Endothelial cell of hepatic sinusoid (primary cell): Measurements from ENCODE around the gene NISCH.
"Not testable (repeated sequence)": the region's sequence is repeated elsewhere in the genome, so short reads cannot be mapped to it uniquely, and the experiment has no call there.

Experiments
- in situ Hi-C: cut with HindIII; loops from 2 replicates; pipeline ENCODE4 v1.10.0; 2017; ENCODE audit warnings: low sequenced_read_pairs

The NISCH gene

GRCh38 chr3:52524258-52524751 lies 68.9 kb downstream of the NISCH start:
- in situ Hi-C loops: no loop called here

DNA sequence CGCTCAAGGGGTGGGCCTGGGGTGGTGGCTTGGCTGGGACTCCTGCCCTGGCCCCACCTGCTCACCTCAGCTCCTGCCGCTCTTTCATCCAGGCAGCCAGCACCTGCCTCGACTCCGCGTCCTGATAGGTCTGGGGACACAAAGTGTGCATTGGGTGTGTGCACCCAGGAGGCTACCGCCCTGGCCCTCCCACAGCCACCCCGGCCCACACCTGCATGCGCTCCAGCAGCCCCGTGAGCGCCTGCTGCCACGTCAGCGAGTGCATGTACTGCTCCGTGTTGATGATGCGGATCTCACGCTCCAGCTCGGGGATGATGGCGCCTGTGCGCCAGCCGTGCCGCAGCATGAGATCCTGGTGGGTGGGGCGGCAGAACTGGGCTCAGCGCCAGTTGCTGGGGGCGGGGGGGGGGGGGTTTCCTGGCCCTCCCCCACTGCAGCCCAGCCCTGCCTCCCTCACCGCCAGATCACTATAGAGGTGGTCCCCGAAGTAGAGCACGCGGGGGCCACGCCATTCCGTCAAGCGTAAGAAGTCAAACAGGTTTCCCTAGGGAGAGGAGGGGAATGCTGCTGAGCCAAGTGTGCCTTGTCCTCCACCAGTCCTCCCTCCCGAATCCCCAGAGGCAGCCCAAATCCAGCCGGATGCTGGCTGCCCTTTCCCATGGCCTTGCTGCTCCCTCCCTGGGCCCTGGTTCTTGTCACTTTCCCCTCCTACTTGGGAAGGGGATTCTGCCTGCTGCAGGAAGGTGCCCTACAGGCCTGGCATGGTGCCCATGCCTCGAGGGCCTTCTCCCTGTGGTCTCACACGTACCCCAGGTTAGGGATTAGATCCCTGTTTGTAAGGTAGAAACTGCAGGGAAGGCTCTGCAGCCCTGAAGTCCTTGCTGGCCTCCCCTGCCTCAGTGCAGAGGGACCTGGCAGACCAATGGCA lies 69.6 kb downstream of the NISCH start:
- in situ Hi-C loops: no loop called here

GRCh38 chr3:52525680-52526561 lies 70.5 kb downstream of the NISCH start:
- in situ Hi-C loops: no loop called here

DNA sequence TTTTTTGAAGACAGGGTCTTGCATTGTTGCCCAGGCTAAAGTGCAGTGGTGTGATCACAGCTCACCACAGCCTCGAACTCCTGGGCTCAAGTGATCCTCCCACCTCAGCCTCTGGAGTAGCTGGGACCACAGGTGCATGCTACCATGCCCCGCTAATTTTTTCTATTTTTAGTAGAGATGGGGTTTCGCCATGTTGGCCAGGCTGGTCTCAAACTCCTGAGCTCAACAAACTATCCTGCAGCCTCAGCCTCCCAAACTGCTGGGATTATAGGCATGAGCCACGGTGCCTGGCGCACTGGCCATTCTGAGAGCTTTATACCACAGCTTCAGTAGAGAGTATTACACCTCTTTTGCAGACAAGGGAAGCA lies 71.3 kb downstream of the NISCH start:
- in situ Hi-C loops: not testable (repeated sequence)

DNA sequence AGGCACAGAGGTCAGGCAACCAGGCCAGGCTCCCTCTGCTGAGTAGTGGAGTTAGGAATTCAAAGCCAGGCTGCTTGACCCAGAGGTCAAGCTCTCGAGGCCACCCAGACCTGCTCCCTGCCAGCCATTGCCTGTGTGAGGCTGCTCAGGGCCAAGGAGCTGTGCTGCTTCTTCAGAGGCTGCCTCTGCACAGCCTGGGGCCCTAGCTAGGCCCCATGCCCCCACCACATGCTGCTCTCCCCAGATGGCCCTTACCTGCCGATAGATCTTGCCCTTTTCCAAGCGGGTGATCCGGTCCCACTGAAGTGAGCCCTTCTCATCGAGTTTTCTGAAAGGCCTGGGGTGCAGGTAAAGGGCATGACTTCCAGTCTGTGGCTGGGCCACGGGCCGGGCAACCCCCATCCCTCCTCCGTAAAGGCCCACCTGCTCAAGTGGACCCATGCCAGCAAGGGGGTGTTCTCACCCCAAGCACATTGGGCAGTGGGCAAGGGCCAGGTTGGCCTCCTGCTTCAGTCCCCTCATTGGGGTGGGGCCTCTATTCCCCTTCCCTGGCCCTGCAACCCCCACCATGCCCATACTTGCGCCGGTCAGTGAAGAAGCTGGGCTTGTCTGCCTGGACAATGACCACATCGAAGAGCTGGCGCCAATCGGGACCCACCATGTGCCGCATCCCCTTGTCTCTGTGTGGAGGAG lies 71.8 kb downstream of the NISCH start:
- in situ Hi-C loops: no loop called here

DNA sequence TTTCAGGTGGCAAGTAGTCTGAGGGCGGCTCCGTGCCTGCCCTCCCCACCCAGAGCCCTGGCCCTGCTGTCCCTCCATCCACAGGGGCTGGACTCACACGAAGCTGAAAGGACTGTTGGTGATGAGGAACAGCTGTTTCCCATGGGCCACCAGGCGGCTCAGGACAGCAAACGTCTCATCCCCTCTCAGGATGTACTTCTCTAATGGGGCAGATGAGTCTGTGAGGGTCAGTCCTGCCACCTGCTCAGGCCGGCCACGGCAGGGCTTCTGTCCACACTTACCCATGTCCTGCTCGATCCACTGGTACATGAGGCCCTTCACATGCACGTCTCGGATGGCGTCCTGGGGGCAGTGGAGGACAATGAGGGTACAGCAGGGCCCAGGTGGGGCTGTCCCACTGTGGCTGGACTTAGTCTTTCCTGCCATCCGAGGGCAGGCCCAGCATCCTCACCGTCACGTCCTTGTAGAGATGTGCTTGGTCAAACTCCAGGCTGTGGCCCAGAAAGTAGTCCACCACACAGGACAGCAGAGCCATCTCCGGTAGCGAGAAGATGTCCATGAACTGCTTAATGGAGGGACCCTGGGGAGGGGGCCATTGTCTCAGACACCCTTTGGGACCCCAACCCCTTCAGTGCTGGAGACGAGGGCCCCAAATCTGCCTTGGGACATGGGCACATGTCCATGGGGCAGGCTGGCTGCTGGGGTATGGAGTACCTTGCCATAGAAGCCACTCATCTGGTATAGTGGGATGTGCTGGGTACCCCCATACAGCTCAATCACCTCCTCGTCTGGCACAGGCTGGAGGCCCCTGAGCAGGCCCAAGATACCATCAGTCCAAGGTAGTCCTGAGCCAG lies 72.6 kb downstream of the NISCH start:
- in situ Hi-C loops: no loop called here

DNA sequence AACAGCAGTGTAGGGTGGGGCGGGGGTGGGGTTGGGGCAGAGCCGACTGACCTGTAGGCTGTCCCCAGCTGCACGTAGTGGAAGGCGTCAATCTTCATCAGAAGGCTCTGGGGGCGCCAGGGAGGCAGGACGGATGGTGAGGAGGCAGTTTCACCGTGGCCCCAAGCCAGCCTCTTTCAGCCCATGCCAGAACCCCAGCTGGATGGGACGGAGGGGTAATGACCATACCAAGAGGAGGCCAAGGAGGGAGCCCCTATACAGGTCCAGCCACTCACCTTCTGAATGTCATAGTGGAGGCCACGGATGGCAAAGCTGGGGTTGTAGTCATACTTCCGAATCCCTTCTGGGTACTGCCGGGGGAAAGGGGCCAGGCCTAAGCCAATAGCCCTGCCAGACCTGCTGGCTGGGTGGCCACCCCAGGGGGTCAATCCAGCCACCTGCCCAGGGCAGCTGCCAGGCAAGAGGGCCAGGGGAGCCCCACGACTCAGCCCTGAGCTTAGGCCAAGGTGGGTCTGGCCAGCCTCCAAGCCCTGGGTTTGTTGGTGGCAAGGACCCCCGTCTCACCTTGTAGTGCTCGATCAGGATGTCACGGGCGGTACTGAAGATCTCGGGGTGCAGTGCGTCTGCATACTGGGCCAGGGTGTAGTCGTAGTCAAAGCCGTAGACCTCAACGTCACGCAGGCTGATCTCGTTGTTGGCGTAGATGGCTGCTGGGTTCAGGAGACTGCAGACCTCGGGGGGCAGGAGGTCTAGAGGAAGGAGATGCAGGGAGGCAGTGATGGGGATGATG lies 73.4 kb downstream of the NISCH start:
- in situ Hi-C loops: no loop called here

DNA sequence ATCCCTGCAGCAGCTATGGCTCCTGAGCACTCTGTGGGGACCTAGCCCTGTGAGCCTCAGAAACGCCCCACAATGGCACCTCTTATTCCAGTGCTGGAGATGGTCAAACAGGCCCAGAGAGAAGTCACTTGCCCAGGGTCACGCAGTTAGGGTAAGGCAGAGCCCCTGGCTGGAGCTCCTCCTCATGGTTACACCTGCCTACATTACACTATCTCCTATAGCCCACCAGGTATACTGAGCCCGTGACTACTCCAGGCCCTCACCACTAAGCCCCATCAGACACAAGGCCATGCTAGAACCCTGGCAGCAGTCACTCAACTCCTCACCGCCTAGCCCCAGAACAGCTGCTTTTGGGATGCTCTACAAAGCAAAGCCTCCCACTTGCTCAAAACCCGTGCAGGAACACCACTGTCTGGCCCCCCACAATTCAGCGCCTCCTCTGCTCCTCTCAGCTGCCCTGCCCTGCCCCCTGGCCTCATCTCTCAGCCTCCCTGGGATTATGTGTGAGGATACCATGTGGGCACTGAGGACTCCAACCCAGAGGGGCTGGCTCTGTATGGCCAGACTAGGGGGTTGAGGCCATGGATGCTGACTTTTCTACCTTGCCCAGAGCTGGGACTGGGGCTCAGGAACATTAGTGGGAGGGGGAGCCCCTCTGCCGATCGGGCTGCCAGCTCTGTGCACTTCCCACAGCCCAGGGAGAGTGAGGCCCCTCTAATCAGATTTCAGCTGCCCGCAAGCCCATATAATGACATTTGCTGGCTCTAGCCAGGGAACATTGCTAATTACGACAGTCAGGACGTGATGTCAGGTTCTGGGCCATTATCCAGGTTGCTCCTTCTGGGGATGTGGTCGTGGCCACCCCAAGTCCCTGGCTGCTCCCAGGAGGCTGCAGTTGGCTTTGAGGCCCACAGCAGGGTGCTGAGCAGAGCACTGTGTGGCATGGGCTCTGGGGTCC lies 74.3 kb downstream of the NISCH start:
- in situ Hi-C loops: no loop called here

GRCh38 chr3:52530918-52531826 lies 75.8 kb downstream of the NISCH start:
- in situ Hi-C loops: no loop called here

DNA sequence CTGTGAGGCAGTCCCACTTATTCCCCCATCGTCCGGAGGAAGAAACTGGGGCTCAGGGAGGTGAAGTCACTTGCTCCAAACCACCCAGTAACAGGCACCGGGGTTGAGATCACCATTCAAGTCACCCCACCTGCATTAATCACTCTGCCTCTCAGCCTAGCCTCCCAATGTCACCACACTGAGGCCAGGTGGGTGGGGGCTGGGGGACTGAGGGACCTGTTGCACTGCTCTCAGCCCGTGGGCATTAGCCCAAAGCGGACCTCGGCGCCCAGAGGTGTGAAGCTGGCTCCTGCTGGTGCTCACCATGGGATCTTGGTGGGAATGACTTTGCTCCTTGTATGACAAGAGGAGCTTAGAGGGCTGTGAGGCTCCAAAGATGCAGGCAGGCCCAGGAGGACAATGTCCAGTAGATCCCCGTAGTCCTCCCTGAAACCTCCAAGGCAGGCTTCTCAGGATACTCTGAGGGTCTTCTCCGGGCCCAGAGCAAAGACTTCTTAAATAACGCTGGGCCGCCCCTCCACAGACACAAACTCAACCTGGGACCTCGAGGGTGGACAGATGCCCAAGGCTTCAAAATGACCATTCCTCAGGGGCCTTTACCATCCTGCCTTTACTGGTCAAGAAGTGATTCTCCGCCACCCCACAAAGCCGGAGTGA lies 76.6 kb downstream of the NISCH start:
- in situ Hi-C loops: no loop called here

GRCh38 chr3:52532517-52532837 lies 77.1 kb downstream of the NISCH start:
- in situ Hi-C loops: no loop called here

- in situ Hi-C loops: no loop called here
Observed at GRCh38 chr3:52532838-52533622, 77.6 kb downstream of the NISCH start.

DNA sequence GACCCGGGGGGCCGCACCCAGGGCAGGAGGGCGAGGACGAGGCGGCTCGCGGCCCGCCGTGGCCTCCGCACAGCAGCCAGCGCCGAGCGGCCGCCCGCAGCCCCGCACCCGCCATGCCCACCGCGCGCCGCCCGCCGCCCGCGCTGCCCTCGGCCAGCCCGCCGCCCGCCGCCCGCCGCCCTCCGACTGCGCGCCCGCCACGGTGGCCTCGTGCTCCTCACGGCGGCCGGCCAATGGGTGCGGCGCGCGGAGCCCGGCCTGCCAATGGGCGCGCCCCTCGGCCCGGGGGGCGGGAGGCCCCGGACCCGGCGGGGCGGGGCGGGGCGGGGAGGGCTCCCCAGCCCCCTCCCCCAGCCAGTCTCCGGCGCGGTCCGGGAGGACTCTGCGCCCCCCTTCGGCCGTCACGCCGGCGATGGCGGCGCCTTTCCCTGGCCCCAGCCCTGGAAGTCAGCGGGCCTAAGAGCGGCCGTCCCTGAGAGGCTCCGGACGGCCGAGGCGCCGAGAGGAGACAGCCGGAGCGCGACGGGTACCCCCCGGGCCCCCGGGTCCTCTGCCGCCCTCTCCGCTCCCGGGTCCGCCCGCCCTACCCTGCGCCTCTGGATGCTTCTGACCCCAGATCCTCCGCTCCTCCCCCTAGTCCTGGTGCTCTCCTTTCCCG lies 78.3 kb downstream of the NISCH start, which contains the start of gene NT5DC2:
Gene NT5DC2, minus strand, starts transcription at position 235 of the 658 bp plus-strand sequence. Its CDS starts 120 bp downstream, at position 115.
- in situ Hi-C loops: no loop called here

- in situ Hi-C loops: no loop called here
Observed at GRCh38 chr3:52534281-52535183, 79.1 kb downstream of the NISCH start.
